IMR-90 (cell line): ENCODE data around the gene KLK11.

Source experiments
- CHD1 ChIP-seq: IDR thresholded peaks from 2 replicates; pipeline ENCODE4 v1.6.1; 2012; ENCODE audit warnings: low read depth, low read length, improper control_type of control experiment
- CTCF ChIP-seq: conservative IDR thresholded peaks from 2 replicates; pipeline ENCODE4 v1.5.1; 2012; ENCODE audit warnings: mild to moderate bottlenecking, low read depth, low read length, improper control_type of control experiment
- MXI1 ChIP-seq: IDR thresholded peaks from 2 replicates; pipeline ENCODE4 v1.6.1; 2012; ENCODE audit warnings: low read depth, mild to moderate bottlenecking, low read length, moderate library complexity, borderline replicate concordance
- POLR2A ChIP-seq: IDR thresholded peaks from 2 replicates; pipeline ENCODE4 v1.6.1; 2012; ENCODE audit warnings: mild to moderate bottlenecking, low read depth, low read length
- RFX5 ChIP-seq: IDR thresholded peaks from 2 replicates; pipeline ENCODE4 v1.8.0; 2012; ENCODE audit warnings: low read depth, mild to moderate bottlenecking, low read length, moderate library complexity
- SMC3 ChIP-seq: fragments of 150-350 bp; IDR thresholded peaks from 2 replicates; pipeline ENCODE4 v1.6.1; 2016; ENCODE audit warnings: low read depth, mild to moderate bottlenecking, antibody characterized with exemption, low read length, moderate library complexity
- TF ChIP-seq, protein P1 (sequence below): fragments of 150-350 bp; IDR thresholded peaks from 2 replicates; pipeline ENCODE4 v1.6.1; 2016; ENCODE audit warnings: low read depth, mild to moderate bottlenecking, low read length, moderate library complexity, borderline replicate concordance

DNA sequence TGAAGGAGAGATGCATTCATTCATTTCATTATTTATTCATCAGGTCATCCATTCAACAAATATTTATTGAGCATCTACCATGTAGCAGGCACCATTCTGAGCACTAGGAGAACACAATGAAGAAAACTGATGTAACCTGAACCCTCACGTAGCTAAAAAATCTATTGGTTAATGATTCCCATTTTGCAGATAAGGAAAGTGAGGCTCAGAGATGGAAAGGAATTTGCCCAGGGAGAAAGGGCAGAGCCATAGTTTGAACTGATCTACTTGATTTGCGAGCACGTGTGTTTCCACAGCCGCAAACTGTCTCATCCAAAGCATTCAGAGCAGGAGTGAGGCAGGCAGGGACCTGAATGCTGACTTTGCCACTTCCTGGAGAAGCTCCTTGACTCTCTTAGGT, 27.7 kb downstream of the KLK11 start:
- no peak for TF ChIP-seq POLR2A
- TF ChIP-seq CTCF: no peak
- no peak for TF ChIP-seq MXI1
- TF ChIP-seq RFX5: no peak
- no peak for TF ChIP-seq SMC3
- TF ChIP-seq, protein P1, sequence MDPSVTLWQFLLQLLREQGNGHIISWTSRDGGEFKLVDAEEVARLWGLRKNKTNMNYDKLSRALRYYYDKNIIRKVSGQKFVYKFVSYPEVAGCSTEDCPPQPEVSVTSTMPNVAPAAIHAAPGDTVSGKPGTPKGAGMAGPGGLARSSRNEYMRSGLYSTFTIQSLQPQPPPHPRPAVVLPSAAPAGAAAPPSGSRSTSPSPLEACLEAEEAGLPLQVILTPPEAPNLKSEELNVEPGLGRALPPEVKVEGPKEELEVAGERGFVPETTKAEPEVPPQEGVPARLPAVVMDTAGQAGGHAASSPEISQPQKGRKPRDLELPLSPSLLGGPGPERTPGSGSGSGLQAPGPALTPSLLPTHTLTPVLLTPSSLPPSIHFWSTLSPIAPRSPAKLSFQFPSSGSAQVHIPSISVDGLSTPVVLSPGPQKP: no peak
- TF ChIP-seq CHD1: no peak
